Mesothelial cell of epicardium (in vitro differentiated cells): ENCODE data around the gene NPTXR. TPM values are rescaled to one million over a fixed set of nuclear protein-coding genes. Genes with fewer than 3 reads are reported as not detected.

Experiments
- DNase-seq, 2 experiments: peaks; one replicate each; pipeline ENCODE4 v3.0.0; 2021; ENCODE audit warnings: low spot score in 2 of 2; ENCODE audit not compliant: unreplicated experiment in 2 of 2
- H3K27ac Mint-ChIP-seq: 2 replicates; pipeline ENCODE4 v1.8.0; 2021; ENCODE audit warnings: mixed read lengths
- H3K27me3 Mint-ChIP-seq: 2 replicates; pipeline ENCODE4 v1.8.0; 2021; ENCODE audit warnings: low read depth, mixed read lengths
- H3K36me3 Mint-ChIP-seq: 2 replicates; pipeline ENCODE4 v1.8.0; 2021; ENCODE audit warnings: mixed read lengths
- H3K4me1 Mint-ChIP-seq: 2 replicates; pipeline ENCODE4 v1.8.0; 2021; ENCODE audit warnings: mixed read lengths
- H3K4me3 Mint-ChIP-seq: 2 replicates; pipeline ENCODE4 v1.8.0; 2021; ENCODE audit warnings: mild to moderate bottlenecking, moderate library complexity, mixed read lengths
- H3K9me3 Mint-ChIP-seq: 2 replicates; pipeline ENCODE4 v1.8.0; 2021; ENCODE audit warnings: mixed read lengths
- CTCF ChIP-seq: fragments of 200-600 bp; sonication (generic); IDR thresholded peaks from one replicate; pipeline ENCODE4 v1.5.0; 2021; ENCODE audit warnings: antibody characterized with exemption; ENCODE audit not compliant: unreplicated experiment
- total RNA-seq: library from RNA; stranded (reverse); gene quantifications from 3 replicates; pipeline ENCODE4 v1.2.1, GENCODE V29; 2021

Gene NPTXR
- total RNA-seq, 1 donor from 2014 or later = 10.1 TPM

- H3K27ac Mint-ChIP-seq = no peak overlapping the region
- TF ChIP-seq CTCF = no peak
- H3K4me3 Mint-ChIP-seq = no peak overlapping the region
- DNase-seq = no peak
- H3K4me1 Mint-ChIP-seq = no peaks in the 10 kb centered on the region
- no peaks in the 10 kb centered on the region for H3K36me3 Mint-ChIP-seq
- peaks cover 50% of the 10 kb centered on the region for H3K27me3 Mint-ChIP-seq
- no peaks in the 10 kb centered on the region for H3K9me3 Mint-ChIP-seq
Observed at GRCh38 chr22:38852522-38852921, 8.7 kb upstream of the NPTXR start.

DNA sequence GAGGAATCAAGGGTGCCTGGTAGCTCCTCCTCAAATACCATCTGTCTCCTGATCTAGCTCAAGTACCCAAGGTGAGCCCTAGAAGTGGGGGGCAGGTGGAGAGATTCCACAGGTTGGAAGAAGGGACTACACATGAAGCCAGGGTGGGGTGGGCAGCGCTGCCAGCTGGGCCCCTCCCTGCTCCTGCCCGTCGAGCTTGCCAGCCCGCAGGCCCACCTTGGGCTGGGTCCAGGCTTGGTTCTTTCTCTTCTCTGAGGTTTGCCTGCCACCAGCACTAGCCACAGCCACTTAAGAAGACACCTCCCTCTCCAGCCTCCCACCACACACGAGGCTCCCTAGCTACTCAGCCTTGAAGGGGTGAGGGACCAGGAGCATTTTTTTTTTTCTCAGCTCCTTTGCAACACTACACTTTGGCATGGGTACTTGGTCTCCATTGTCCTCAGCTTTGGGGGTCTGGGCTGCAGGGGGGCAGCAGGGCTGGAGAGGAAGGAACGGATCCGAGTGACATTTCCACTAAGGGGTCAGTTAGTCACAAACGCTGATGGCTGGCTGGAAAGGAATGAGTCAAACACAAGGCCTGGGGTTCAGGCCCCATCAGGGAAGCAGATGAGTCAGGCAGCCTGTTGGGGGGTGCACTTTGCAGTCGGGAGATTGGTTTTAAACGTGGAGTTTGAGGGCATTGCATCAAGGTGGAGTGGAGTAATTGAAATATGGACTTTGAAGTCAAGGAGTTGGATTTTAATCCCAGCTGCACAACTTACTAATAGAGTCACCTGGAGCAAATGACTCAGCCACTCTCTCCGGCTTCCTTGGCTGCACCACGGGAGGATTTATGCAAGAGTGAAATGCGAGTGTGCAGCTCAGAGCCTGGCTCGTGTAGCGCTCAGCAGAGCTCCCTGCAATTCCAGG, 7.4 kb upstream of the NPTXR start:
- peaks cover 63% of the 10 kb centered on the region for H3K27me3 Mint-ChIP-seq
- TF ChIP-seq CTCF = no peak
- DNase-seq = no peak
- no peaks in the 10 kb centered on the region for H3K36me3 Mint-ChIP-seq
- H3K9me3 Mint-ChIP-seq = no peaks in the 10 kb centered on the region
- no peak overlapping the region for H3K27ac Mint-ChIP-seq
- H3K4me1 Mint-ChIP-seq = no peaks in the 10 kb centered on the region
- no peak overlapping the region for H3K4me3 Mint-ChIP-seq

GRCh38 chr22:38850399-38850798, 6.6 kb upstream of the NPTXR start:
- H3K27ac Mint-ChIP-seq = no peak overlapping the region
- no peaks in the 10 kb centered on the region for H3K9me3 Mint-ChIP-seq
- peaks cover 69% of the 10 kb centered on the region for H3K27me3 Mint-ChIP-seq
- H3K4me1 Mint-ChIP-seq = no peaks in the 10 kb centered on the region
- DNase-seq = no peak
- TF ChIP-seq CTCF = no peak
- H3K4me3 Mint-ChIP-seq = no peak overlapping the region
- H3K36me3 Mint-ChIP-seq = no peaks in the 10 kb centered on the region

DNA sequence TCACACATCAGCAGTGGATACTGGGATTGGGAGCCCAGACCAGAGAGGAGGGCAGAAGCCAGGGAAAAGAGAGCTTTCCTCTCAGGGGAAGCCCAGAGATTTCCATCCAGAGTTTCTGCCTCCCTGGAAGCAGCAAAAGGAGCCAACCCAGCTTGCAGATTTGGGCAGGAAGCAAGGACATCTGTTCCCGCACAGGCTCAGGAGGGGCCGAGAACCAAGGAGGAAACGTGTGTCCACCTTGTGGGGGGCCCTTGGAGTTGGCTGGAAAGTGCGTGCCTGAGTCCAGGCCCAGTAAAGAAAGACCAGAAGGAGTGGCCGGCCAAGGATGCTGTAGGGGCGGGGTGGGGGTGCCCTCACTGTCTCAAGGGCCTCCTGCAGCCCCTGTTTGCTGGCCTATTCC, 6.0 kb upstream of the NPTXR start:
- H3K9me3 Mint-ChIP-seq = no peaks in the 10 kb centered on the region
- H3K27ac Mint-ChIP-seq = no peak overlapping the region
- H3K4me1 Mint-ChIP-seq = no peaks in the 10 kb centered on the region
- no peaks in the 10 kb centered on the region for H3K36me3 Mint-ChIP-seq
- no peak for TF ChIP-seq CTCF
- DNase-seq = no peak
- H3K27me3 Mint-ChIP-seq = peaks cover 75% of the 10 kb centered on the region
- H3K4me3 Mint-ChIP-seq = no peak overlapping the region

DNA sequence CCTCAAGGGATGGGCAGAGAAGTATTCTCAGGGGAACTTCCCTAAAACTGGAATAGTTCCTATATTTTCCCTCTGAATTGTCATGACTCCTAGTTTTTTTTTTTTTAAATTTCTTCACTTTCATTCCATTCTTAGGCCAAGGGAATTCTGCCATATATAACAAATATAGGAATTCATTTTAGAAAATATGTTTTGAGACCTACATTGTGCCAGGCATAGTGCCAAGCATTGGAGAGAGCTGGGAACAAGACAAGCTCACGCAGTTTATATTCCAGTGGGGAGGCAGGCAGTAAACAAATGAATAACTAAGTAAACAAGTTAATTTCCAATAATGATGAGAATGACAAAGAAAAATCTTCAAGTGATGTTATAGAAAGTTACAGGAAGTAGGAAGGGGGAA, 2.6 kb upstream of the NPTXR start:
- H3K4me1 Mint-ChIP-seq = peaks cover 2% of the 10 kb centered on the region
- H3K9me3 Mint-ChIP-seq = no peaks in the 10 kb centered on the region
- no peak for DNase-seq
- peaks cover 79% of the 10 kb centered on the region for H3K27me3 Mint-ChIP-seq
- H3K27ac Mint-ChIP-seq = no peak overlapping the region
- no peak overlapping the region for H3K4me3 Mint-ChIP-seq
- no peaks in the 10 kb centered on the region for H3K36me3 Mint-ChIP-seq
- no peak for TF ChIP-seq CTCF
